ENCODE results near the gene CCDC126.
A peak's percentile ranks its signal among the peaks of the same experiment; 100 is the strongest.
"Not testable (repeated sequence)": the region's sequence is repeated elsewhere in the genome, so short reads cannot be mapped to it uniquely, and the experiment has no call there.

CCDC126 gene

DNA sequence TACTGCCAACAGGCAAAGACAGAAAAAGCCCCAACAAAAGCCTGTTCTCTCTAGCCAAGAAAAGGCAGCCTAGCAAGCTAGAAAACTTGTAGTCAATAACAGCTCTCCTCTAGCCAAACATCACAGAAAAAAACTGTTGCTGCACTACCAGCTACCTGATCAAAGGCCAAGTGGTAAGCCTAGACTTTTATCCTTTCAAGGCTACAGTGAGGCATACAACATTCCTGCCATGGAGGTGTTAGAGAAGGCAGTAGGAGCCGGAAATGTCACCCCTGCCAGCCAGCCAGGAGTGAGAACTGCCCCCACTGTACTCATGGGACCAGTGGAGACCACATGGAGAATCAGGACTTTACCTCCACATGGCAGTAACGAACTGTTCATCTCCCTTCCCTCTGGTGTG lies 31.2 kb downstream of the CCDC126 start:
- no peak for DNase-seq (ENCODE audit: low spot score)

DNA sequence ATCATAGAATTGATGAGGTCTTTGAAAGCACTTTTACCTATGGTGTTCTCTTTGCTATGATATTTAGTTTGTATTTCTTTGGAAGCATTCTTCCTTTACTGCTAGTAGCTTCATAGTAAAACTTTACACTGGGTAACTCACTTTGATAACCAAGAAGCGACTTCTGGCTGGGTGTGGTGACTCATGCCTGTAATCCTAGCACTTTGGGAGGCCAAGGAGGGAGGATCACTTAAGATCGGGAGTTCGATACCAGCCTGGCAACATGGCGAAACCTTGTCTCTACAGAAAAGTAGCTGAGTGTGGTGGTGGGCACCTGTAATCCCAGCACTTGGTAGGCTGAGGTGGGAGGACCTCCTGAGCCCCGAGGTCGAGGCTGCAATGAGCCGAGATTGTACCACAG lies 36.2 kb downstream of the CCDC126 start:
- DNase-seq (ENCODE audit: low spot score): no peak

DNA sequence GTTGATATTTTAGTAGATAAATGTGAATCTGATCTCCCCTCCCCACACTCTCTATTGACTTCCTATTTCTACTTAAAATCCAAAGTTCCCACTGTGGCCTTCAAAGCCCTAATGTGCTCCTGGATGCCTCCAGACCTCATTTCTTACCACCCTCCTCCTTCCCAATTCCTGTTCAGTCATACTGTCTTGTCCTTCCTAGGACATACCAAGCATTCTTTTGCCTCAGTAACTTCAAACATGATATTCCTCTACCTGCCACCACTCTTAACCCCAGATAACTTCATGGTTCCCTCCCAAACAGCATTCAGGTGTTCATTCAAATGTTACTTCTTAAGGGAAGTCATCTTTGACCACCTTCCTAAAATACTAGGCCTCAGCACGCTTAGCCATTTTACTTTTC lies 48.6 kb downstream of the CCDC126 start:
- DNase-seq (ENCODE audit: low spot score): peak; percentile 9

DNA sequence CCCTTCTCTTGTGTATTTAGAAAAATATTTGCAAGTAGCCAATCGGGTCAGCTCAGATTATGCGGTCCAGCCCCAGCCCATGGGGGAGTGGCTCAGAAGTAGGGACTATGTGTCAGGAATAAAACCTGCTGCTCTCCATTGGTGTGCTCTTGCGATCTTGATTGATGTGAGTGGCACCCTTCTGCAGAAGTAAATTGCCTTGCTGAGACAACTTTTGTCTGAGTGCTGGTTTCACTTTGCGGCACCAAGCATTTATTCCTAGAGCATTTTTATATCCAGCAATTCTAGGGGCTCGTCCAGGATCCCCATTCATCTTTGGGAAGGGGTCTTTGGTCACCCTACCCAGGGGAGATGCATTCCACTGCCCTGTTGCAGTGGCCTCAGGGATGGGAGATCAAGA lies 56.8 kb downstream of the CCDC126 start:
- DNase-seq (ENCODE audit: low spot score): no peak

DNA sequence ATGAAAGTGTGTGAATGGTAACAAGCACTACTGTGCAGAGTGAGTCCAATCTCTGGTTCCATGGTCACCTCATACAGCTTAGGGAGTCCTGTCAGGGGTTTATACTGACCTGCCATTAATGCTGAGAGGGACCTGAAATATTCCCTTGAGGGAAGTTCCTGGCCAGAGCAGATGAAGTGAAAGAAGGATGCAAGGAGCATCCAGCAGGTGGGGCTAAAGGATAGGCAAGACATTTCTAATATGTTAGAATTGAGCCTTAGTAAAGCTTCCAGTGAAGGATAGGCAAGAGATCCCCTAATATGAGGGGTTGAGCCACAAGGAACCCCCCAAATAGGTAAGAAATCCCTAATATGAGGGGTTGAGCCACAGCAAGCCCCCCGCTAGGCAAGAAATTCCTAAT lies 57.3 kb downstream of the CCDC126 start:
- peak; percentile 26 for DNase-seq (ENCODE audit: low spot score)

DNA sequence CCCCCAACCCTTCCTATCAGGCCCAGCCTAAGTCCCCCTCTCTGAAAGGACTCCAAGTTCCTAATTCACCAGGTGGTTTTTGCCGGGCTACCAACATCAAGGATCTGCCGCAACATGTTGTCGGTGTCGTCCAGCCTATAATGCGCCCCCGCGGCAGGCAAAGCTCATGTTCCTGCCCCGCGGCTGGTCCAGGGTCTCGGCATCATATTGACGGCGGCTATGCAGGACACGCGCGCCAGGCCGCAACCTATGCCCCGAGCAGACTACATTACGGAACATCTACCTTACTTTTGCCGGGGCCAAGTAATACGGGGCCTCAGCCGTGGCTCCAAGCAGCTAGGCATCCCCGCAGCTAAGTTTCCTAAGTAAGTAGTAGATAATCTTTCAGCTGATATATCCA lies 58.3 kb downstream of the CCDC126 start:
- no peak for DNase-seq (ENCODE audit: low spot score)

DNA sequence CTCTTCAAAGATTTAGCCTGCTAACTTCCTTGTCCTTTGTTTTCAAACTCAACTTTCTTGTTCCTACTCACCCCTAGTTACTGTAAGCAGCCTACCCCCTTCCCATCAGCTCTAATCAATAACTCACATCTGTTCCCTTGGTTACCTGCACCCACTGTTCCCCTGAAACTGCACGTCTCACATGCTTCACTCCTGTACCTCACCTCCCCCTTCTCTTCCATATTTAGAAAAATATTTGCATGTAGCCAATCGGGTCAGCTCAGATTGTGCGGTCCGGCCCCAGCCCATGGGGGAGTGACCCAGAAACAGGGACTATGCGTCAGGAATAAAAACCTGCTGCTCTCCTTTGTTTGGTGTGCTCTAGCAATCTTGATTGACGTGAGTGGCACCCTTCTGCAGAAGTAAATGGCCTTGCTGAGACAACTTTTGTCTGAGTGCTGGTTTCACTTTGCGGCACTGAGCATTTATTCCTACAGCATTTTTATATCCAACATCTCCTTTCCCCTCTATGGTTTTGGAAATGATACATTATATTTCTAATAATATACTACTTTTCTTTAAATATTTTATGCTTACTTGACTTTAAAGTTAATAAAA lies 61.7 kb downstream of the CCDC126 start:
- DNase-seq (ENCODE audit: low spot score): no peak

DNA sequence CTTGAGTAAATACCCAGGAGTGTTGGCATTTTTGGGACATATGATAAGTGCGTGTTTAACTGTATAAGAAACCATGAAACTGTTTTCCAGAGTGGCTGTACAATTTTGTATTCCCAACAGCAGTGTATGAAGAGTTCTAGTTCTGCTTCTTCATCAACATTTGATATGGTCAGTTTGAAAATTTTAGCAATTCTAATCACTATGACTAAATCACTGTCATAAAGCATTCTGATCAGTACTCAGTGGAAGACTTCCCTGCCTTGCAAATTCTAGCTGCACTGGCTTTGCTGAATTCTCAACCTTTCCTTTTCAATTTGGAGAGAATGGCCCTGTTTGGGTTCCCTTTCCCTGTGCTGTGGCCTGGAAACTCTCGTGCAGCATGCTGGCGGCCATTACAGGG lies 64.2 kb downstream of the CCDC126 start:
- no peak for DNase-seq (ENCODE audit: low spot score)

DNA sequence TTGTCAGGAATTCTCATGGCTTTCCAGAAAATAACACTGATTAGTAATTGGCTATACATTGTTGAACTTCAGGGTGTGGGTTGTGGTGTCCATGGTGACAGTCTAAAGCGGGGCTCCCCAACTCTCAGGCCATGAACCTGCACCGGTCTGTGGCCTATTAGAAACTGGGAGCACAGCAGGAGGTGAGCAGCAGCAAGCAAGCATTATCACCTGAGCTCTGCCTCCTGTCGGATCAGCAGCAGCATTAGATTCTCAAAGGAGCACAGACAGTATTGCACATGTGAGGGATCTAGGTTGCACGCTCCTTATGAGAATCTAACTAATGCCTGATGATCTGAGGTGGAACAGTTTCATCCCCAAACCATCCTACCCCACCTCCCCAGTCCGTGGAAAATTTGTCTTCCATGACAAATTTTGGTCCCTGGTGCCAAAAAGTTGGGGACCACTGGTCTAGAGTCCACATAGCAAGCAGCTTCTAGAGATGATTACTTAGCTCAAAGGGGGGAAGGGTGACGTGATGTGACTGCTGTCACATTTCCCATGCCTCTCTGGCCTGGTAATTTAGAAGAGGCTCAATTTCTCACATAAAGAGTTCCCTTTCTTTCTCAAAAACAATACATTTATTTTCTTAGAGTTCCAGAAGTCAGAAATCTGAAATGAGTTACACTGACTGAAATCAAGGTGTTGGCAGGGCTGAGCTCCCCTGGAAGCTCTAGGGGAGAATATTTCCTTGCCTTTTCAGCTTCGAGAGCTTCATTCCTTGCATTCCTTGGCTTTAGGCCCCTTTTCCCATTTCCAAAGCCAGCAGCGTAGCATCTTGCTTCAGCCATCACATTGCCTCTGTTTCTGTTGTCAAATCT lies 65.2 kb downstream of the CCDC126 start:
- DNase-seq (ENCODE audit: low spot score): peak; percentile 40

DNA sequence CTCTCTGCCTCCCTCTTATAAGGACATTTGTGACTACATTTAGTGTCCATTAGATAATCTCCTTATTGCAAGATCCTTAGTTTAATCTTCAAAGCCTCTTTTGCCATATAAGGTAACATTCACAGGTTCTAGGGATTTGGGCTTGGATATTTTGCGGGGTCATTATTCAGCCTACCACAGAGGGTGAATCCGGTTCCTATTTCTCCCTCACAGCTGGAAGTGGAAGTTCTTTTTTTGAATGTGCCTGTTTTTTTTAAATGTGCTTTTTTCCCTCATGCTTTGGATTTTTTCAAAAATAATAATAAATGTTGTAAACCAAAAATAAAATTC lies 65.8 kb downstream of the CCDC126 start:
- no peak for DNase-seq (ENCODE audit: low spot score)

DNA sequence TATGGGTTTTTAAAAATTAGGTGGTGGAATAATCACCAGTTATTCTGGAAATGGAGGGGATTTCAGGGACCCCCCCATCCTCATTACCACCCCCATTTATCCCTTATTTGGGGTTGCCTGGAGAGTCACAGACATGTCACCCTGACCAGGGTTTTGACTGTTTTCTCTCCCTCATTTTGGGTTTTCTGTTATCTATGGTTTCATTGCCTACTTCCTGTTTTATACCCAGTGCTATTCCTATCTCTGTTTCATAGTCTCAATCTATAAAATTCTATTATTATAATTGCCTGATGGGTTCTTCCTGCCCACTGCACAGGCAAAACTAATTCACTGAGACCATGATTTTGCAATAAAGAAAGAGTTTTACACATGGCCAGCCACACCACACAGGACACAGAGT lies 66.9 kb downstream of the CCDC126 start:
- DNase-seq (ENCODE audit: low spot score): no peak

DNA sequence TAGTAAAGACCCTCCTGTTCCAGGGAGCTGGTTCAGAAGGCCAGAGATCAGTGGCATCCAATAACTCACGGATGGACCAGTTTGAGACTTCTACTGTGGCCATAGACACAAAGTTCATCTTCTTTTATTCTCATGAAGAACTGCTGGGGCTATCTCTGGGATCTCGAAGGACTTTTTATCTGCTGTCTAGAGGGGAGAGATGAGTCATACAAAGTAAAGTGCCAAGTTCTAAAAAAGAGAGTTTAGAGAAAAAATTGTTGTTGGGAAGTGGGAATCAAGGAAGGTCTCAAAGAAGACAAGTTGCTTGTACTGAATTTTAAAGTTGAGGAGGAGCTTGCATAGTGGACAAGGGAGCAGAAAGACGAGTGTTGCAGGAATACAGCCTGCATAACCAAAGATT lies 74.9 kb downstream of the CCDC126 start:
- DNase-seq (ENCODE audit: low spot score): no peak

DNA sequence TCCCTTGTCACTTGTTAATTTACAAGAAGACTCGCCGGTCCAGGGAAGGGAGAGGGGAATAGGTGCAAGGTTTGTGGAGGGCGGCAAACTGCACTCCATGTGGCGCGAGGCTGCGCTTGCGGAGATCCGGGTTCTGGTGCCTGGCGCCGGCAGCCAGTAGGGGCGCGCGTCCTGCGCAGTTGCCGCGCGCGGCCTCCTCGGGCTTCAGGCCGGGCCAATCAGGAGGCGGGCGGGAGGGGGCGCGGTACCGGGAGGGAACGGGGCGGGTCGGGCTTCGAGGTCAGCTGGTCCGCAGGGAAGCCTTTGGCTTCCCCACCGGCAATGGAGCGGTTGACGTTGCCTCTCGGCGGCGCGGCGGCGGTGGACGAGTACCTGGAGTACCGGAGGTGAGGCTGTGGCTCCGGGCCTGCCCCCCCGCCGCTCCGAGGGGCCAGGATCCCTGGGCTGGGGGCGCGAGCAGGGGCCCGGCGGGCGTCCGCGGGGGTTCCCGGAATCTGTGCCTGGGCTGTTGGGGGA lies 82.8 kb downstream of the CCDC126 start, which contains the start of gene FAM221A:
TSS of gene FAM221A (plus strand) at position 302 of the 516 bp plus-strand sequence. CDS start at position 322, 20 bp downstream.
- DNase-seq (ENCODE audit: low spot score): peak; percentile 89

DNA sequence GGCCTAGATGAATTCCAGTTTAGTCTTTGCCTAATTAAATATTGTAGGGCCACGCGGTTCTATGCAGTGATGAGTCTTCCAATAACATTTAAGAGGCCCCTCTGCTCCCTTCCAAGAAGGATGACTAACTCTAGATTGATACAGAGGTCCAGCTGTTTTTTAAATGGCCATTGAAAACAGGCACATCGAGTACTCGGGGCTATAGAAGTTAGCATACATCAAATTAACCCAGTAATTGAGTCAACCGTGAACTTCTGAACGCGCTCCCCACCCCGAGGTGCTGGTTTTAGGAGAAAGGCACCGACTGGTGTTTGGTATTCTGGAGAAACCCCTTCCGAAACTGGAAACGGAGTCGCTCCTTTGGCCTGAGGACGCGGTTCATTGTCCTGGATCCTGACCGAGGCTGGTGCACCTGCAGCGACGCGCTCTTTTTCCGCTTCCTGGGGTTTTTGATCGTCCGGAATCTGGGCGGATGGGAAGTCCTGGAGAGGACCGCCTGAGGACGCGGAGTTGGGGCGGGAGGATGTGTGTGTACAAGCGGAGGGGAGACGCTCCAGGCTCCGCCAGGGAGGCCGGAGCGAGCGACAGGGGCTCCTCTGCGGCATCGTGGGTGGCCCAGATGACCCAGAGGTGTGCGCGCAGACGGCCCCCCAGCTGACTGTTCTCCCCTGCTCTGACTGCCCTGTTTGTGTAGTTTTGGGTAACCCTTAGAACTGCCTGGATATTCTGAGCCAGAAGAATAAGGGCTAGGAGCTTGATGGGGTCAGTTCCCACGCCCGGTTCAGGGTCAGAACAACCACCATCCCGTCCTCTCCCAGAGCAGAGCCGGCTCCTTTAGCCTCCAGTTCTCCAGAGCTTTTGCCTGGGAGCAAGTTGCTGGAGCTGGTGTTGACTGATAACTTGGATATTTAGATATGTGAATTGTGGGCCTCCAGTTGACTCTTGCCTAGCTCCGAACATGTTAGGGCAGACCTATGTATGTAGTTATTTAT lies 83.5 kb downstream of the CCDC126 start:
- peak; percentile 72 for DNase-seq (ENCODE audit: low spot score)

DNA sequence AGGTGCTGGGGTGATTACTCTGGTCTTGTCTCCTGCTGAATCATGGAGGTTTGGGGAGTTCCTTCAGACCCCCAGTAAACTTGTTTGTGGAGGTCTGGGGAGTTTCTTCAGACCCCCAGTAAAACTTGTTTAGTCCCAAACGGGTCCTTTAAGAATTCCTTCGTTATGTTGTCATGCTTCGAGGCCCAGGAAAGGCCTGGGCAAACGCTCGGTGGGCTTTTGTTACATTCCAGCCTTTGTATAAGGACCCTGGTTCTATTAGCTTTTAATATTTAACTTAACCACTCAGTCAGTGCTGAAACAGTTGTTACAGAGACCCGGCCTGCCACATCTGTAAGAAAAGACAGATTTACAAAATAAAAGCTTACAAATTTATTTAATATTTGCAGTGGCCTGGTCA lies 86.9 kb downstream of the CCDC126 start:
- not testable (repeated sequence) for DNase-seq (ENCODE audit: low spot score)

DNA sequence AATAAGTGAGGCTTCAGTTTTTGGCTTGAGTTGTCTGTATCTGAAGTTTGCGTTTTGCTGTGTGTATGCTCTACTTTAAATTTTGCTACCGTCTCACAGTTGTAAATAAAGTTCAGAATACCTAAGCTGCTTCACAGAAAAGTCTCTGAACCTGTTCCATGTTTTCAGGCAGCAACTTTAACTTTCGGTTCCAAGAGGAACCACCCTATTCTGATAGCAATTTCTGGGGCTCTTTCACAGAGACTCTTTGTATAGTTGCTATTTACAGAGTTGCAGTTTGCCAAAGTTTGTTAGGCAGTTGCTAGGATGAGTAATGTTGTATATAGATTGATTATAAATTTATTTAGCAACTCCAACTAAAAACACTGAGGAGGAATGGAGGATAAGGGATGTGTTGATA lies 88.5 kb downstream of the CCDC126 start:
- no peak for DNase-seq (ENCODE audit: low spot score)

DNA sequence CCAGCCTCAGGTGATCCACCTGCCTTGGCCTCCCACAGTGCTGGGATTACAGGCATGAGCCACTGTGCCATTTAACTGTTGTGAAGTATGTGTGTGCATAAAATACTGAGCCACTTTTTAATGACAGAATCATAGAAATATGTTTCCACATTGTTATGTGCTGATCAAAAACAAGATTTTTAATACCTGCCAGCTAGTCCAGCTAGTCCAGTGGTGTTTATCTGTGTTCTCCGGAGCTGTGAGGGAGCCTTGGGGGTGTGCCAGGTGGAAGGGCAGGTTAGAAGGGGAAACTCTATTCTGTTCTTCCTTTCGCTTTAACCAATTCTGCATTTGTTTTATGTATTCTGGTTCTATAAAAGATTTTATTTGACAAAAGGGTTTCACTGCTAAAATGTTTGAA lies 89.8 kb downstream of the CCDC126 start:
- no peak for DNase-seq (ENCODE audit: low spot score)

DNA sequence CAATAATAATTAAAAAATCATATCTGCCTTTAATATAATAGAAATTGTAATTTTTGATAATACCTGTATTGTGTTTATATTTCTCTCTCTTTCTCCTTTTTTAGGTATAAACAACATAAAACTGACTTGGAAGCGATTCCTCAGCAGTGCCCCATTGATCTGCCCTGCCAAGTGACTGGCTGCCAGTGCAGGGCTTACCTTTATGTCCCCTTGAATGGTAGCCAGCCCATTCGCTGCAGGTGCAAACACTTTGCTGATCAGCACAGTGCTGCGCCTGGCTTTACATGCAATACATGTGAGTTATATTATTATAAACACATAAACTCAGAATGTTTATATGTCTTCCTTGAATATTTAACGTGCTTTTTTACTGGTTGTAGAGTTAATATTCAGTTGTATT lies 92.0 kb downstream of the CCDC126 start:
- no peak for DNase-seq (ENCODE audit: low spot score)

DNA sequence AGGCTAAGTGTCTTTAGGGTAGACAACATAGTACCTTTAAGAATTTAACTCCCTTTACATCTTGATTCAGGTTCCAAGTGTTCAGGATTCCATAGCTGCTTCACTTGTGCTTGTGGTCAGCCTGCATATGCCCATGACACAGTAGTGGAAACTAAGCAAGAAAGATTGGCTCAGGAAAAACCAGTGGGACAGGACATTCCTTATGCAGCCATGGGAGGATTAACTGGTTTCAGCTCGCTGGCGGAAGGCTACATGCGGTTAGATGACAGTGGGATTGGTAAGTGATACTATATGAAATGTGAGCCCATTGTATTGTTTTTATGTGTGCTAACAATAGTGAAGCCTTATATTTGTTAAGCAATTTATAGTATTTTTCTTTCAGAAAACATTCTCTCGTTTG lies 94.1 kb downstream of the CCDC126 start:
- peak; percentile 20 for DNase-seq (ENCODE audit: low spot score)

DNA sequence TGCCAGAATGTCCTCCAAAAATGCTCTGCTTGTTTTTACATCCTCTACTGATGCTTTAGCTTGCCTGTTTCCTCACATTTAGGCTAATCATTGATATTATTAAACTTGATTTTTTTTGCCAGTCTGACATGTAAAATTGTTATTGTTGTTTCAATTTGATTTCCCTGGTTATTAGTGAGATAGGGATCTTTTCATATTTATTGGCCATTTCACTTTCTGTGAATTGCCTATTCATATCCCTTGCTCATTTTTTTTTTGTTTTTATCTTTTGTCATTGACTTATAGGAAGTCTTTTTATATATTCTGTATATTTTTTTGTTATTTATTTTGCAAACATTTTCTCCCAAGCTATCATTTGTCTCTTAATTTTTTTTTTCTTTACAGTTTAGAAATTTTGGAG lies 96.0 kb downstream of the CCDC126 start:
- DNase-seq (ENCODE audit: low spot score): no peak

All from iPS-NIHi11 (cell line).